ENCODE data around the gene TIMM10. TPM values are rescaled to one million over a fixed set of nuclear protein-coding genes. Genes with fewer than 3 reads are reported as not detected.
"Not testable (repeated sequence)": the region's sequence is repeated elsewhere in the genome, so short reads cannot be mapped to it uniquely, and the experiment has no call there.

TIMM10 gene
- total RNA-seq, 2 experiments from 2014 or later: 131 to 136 TPM

- peaks cover 8% of the 10 kb centered on the region for H3K36me3 Mint-ChIP-seq (ENCODE audit: low read depth)
- no peaks in the 10 kb centered on the region for H3K27me3 Mint-ChIP-seq (ENCODE audit: low read depth)
- H3K9me3 Mint-ChIP-seq: no peaks in the 10 kb centered on the region
- CTCF ChIA-PET: interaction anchor here (0.7 to 1.3 kb wide), 4 partner anchors 12 to 105 kb away, joined by 3 to 4 read pairs (median 3); no protein-coding TSS in a partner anchor
- H3K4me1 Mint-ChIP-seq (ENCODE audit: low read depth): no peaks in the 10 kb centered on the region
- H3K4me3 Mint-ChIP-seq: no peak overlapping the region
- no peak overlapping the region for H3K27ac Mint-ChIP-seq
- no peak for DNase-seq
- intact Hi-C loops (cut with micrococcal nuclease): no loop called here
Observed at GRCh38 chr11:57539342-57539741, 8.8 kb upstream of the TIMM10 start.

- intact Hi-C loops (cut with micrococcal nuclease): no loop called here
- peaks cover 7% of the 10 kb centered on the region for H3K36me3 Mint-ChIP-seq (ENCODE audit: low read depth)
- no peak for DNase-seq
- no peaks in the 10 kb centered on the region for H3K9me3 Mint-ChIP-seq
- no peak within 1 kb of the TSS for H3K4me3 Mint-ChIP-seq
- no peak within 1 kb of the TSS for H3K27ac Mint-ChIP-seq
- CTCF ChIA-PET: interaction anchor here (1.2 to 2.3 kb wide), 2 partner anchors 10 to 44 kb away, joined by 6 to 13 read pairs; no protein-coding TSS in a partner anchor
- no peaks in the 10 kb centered on the region for H3K27me3 Mint-ChIP-seq (ENCODE audit: low read depth)
- H3K4me1 Mint-ChIP-seq (ENCODE audit: low read depth): peaks cover under 1% of the 10 kb centered on the region
Observed at GRCh38 chr11:57536947-57537619, 6.5 kb upstream of the TIMM10 start, which contains the start of gene SMTNL1. SMTNL1 (plus strand) TSS chr11:57537595; CDS start chr11:57542643, 5,048 bp downstream.

- H3K36me3 Mint-ChIP-seq (ENCODE audit: low read depth); H3K4me3 Mint-ChIP-seq; H3K27me3 Mint-ChIP-seq (ENCODE audit: low read depth); H3K27ac Mint-ChIP-seq; H3K9me3 Mint-ChIP-seq; intact Hi-C loops (cut with micrococcal nuclease); DNase-seq: not testable (repeated sequence)
- H3K4me1 Mint-ChIP-seq (ENCODE audit: low read depth): peaks cover 16% of the 10 kb centered on the region
- CTCF ChIA-PET: interaction anchor here (0.5 to 1.5 kb wide), 4 partner anchors 9 to 142 kb away, joined by 3 read pairs; no protein-coding TSS in a partner anchor
Observed at GRCh38 chr11:57534449-57534848, 3.9 kb upstream of the TIMM10 start.

- no peak for DNase-seq
- H3K27ac Mint-ChIP-seq: peak overlapping the region; percentile 87
- no peaks in the 10 kb centered on the region for H3K27me3 Mint-ChIP-seq (ENCODE audit: low read depth)
- CTCF ChIA-PET: interaction anchor here (0.8 to 8.9 kb wide), 7 partner anchors 14 to 184 kb away, joined by 3 to 270 read pairs (median 6); partner anchors contain the start of genes RTN4RL2 and SLC43A1
- H3K9me3 Mint-ChIP-seq: no peaks in the 10 kb centered on the region
- H3K36me3 Mint-ChIP-seq (ENCODE audit: low read depth): peaks cover 19% of the 10 kb centered on the region
- H3K4me1 Mint-ChIP-seq (ENCODE audit: low read depth): peaks cover 38% of the 10 kb centered on the region
- intact Hi-C loops (cut with micrococcal nuclease): loop anchor here (1.0 to 2.0 kb wide), 12 partner anchors 16 to 1048 kb away; partner anchors contain the start of genes CLP1, MED19, SELENOH and SSRP1
- peak overlapping the region; percentile 90 for H3K4me3 Mint-ChIP-seq
Observed at GRCh38 chr11:57530215-57530595, 349 bp downstream of the TIMM10 start.

- Mint-ChIP-seq H3K27ac (no peak overlapping the region), H3K36me3 (ENCODE audit: low read depth) (peaks cover 22% of the 10 kb centered on the region), H3K4me1 (ENCODE audit: low read depth) (peaks cover 38% of the 10 kb centered on the region), H3K4me3 (peak overlapping the region; percentile 13), H3K9me3 (no peaks in the 10 kb centered on the region), H3K27me3 (ENCODE audit: low read depth) (no peaks in the 10 kb centered on the region)
- DNase-seq: no peak
- CTCF ChIA-PET: interaction anchor here (1.5 to 8.9 kb wide), 8 partner anchors 13 to 183 kb away, joined by 3 to 270 read pairs (median 12); partner anchors contain the start of genes RTN4RL2 and SLC43A1
- intact Hi-C loops (cut with micrococcal nuclease): loop anchor here (5.0 kb wide), 1 partner anchor 52 kb away; no protein-coding TSS in a partner anchor
Observed at GRCh38 chr11:57529012-57529411, 1.5 kb downstream of the TIMM10 start.

GRCh38 chr11:57527056-57527631 lies 3.4 kb downstream of the TIMM10 start:
- Mint-ChIP-seq H3K36me3 (ENCODE audit: low read depth) (peaks cover 18% of the 10 kb centered on the region), H3K4me1 (ENCODE audit: low read depth) (peaks cover 38% of the 10 kb centered on the region), H3K4me3 (no peak overlapping the region), H3K27ac (peak overlapping the region; percentile 81), H3K27me3 (ENCODE audit: low read depth) (no peaks in the 10 kb centered on the region), H3K9me3 (no peaks in the 10 kb centered on the region)
- peak; percentile 92 for DNase-seq
- CTCF ChIA-PET: interaction anchor here (0.6 to 8.9 kb wide), 38 partner anchors 10 to 189 kb away, joined by 3 to 270 read pairs (median 4); partner anchors contain the start of genes MED19, P2RX3, RTN4RL2 and SLC43A1
- intact Hi-C loops (cut with micrococcal nuclease): loop anchor here (1.0 to 5.0 kb wide), 4 partner anchors 34 to 182 kb away; no protein-coding TSS in a partner anchor

GRCh38 chr11:57523419-57523818 lies 7.1 kb downstream of the TIMM10 start:
- intact Hi-C loops (cut with micrococcal nuclease): no loop called here
- peaks cover 14% of the 10 kb centered on the region for H3K4me1 Mint-ChIP-seq (ENCODE audit: low read depth)
- H3K36me3 Mint-ChIP-seq (ENCODE audit: low read depth): peaks cover 12% of the 10 kb centered on the region
- DNase-seq: no peak
- H3K27me3 Mint-ChIP-seq (ENCODE audit: low read depth): no peaks in the 10 kb centered on the region
- H3K4me3 Mint-ChIP-seq: no peak overlapping the region
- CTCF ChIA-PET: interaction anchor here (1.1 to 7.8 kb wide), 4 partner anchors 7 to 177 kb away, joined by 4 to 270 read pairs (median 86); partner anchors contain the start of gene SLC43A1
- H3K27ac Mint-ChIP-seq: no peak overlapping the region
- no peaks in the 10 kb centered on the region for H3K9me3 Mint-ChIP-seq

- intact Hi-C loops (cut with micrococcal nuclease): no loop called here
- no peak for DNase-seq
- H3K9me3 Mint-ChIP-seq: no peaks in the 10 kb centered on the region
- no peak overlapping the region for H3K27ac Mint-ChIP-seq
- peaks cover 3% of the 10 kb centered on the region for H3K36me3 Mint-ChIP-seq (ENCODE audit: low read depth)
- no peak overlapping the region for H3K4me3 Mint-ChIP-seq
- H3K27me3 Mint-ChIP-seq (ENCODE audit: low read depth): no peaks in the 10 kb centered on the region
- CTCF ChIA-PET: interaction anchor here (0.6 to 2.0 kb wide), 6 partner anchors 28 to 169 kb away, joined by 3 to 19 read pairs (median 3); no protein-coding TSS in a partner anchor
- peaks cover 1% of the 10 kb centered on the region for H3K4me1 Mint-ChIP-seq (ENCODE audit: low read depth)
Observed at GRCh38 chr11:57521116-57521515, 9.4 kb downstream of the TIMM10 start.

GRCh38 chr11:57516061-57516443 lies 14.5 kb downstream of the TIMM10 start:
- Mint-ChIP-seq H3K4me3 (peak overlapping the region; percentile 98), H3K9me3 (no peaks in the 10 kb centered on the region), H3K27ac (peak overlapping the region; percentile 71), H3K4me1 (ENCODE audit: low read depth) (peaks cover 30% of the 10 kb centered on the region), H3K27me3 (ENCODE audit: low read depth) (no peaks in the 10 kb centered on the region), H3K36me3 (ENCODE audit: low read depth) (peaks cover 3% of the 10 kb centered on the region)
- CTCF ChIA-PET: interaction anchor here (0.5 to 7.4 kb wide), 9 partner anchors 9 to 192 kb away, joined by 3 to 144 read pairs (median 5); partner anchors contain the start of genes TIMM10 and UBE2L6
- intact Hi-C loops (cut with micrococcal nuclease): no loop called here
- no peak for DNase-seq

- H3K27ac Mint-ChIP-seq: peak within 1 kb of the TSS; percentile 91
- peak within 1 kb of the TSS; percentile 98 for H3K4me3 Mint-ChIP-seq
- H3K9me3 Mint-ChIP-seq: no peaks in the 10 kb centered on the region
- DNase-seq: peak; percentile 46
- CTCF ChIA-PET: interaction anchor here (1.4 to 7.4 kb wide), 7 partner anchors 8 to 170 kb away, joined by 3 to 144 read pairs (median 8); partner anchors contain the start of genes TIMM10 and UBE2L6
- H3K27me3 Mint-ChIP-seq (ENCODE audit: low read depth): no peaks in the 10 kb centered on the region
- intact Hi-C loops (cut with micrococcal nuclease): loop anchor here (1.0 kb wide), 1 partner anchor 22 kb away; no protein-coding TSS in a partner anchor
- peaks cover 3% of the 10 kb centered on the region for H3K36me3 Mint-ChIP-seq (ENCODE audit: low read depth)
- H3K4me1 Mint-ChIP-seq (ENCODE audit: low read depth): peaks cover 30% of the 10 kb centered on the region
Observed at GRCh38 chr11:57515332-57516060, 15.1 kb downstream of the TIMM10 start, which contains the start of gene SLC43A1. SLC43A1 (minus strand) TSS chr11:57515702; CDS start chr11:57514111, 1,591 bp downstream.

GRCh38 chr11:57514538-57515331 lies 15.8 kb downstream of the TIMM10 start:
- intact Hi-C loops (cut with micrococcal nuclease): loop anchor here (1.0 kb wide), 3 partner anchors 16 to 56 kb away; partner anchors contain the start of gene TIMM10
- Mint-ChIP-seq H3K4me3 (peak overlapping the region; percentile 98), H3K27ac (peak overlapping the region; percentile 91), H3K9me3 (no peaks in the 10 kb centered on the region), H3K4me1 (ENCODE audit: low read depth) (peaks cover 32% of the 10 kb centered on the region), H3K27me3 (ENCODE audit: low read depth) (no peaks in the 10 kb centered on the region), H3K36me3 (ENCODE audit: low read depth) (peaks cover 5% of the 10 kb centered on the region)
- CTCF ChIA-PET: interaction anchor here (1.4 to 7.4 kb wide), 5 partner anchors 13 to 169 kb away, joined by 3 to 144 read pairs (median 19); partner anchors contain the start of gene TIMM10
- DNase-seq: peak; percentile 68
